Hepatocyte (in vitro differentiated cells): ENCODE results near the gene BRD4. TPM values are rescaled to one million over a fixed set of nuclear protein-coding genes. Genes with fewer than 3 reads are reported as not detected.

Source experiments
- DNase-seq: peaks from one replicate; pipeline ENCODE4 v3.0.0-alpha.2; 2016; ENCODE audit warnings: low spot score
- H2AFZ ChIP-seq: fragments of 200-600 bp; sonication (generic); 2 replicates; pipeline ENCODE4 v1.6.0; 2016; ENCODE audit warnings: antibody characterized with exemption, mild to moderate bottlenecking
- H3K27ac ChIP-seq: fragments of 200-600 bp; sonication (generic); 2 replicates; pipeline ENCODE4 v1.5.1; 2016; ENCODE audit warnings: mild to moderate bottlenecking
- H3K27me3 ChIP-seq: fragments of 200-600 bp; sonication (generic); 2 replicates; pipeline ENCODE4 v1.6.1; 2016
- H3K36me3 ChIP-seq: fragments of 200-600 bp; sonication (generic); replicated peaks from 2 replicates; pipeline ENCODE4 v1.5.1; 2016; ENCODE audit warnings: low read depth; ENCODE audit not compliant: insufficient read depth
- H3K4me1 ChIP-seq: fragments of 200-600 bp; sonication (generic); 2 replicates; pipeline ENCODE4 v1.5.1; 2016; ENCODE audit warnings: mild to moderate bottlenecking, moderate library complexity; ENCODE audit not compliant: insufficient read depth
- H3K4me2 ChIP-seq: fragments of 200-600 bp; sonication (generic); 2 replicates; pipeline ENCODE4 v1.6.0; 2016
- H3K4me3 ChIP-seq: fragments of 200-600 bp; sonication (generic); 2 replicates; pipeline ENCODE4 v1.5.1; 2016; ENCODE audit warnings: mild to moderate bottlenecking
- H3K79me2 ChIP-seq: fragments of 200-600 bp; sonication (generic); 2 replicates; pipeline ENCODE4 v1.6.0; 2017; ENCODE audit warnings: mild to moderate bottlenecking
- H3K9me2 ChIP-seq: fragments of 200-600 bp; sonication (generic); replicated peaks from 2 replicates; pipeline ENCODE4 v1.6.0; 2017; ENCODE audit warnings: mild to moderate bottlenecking; ENCODE audit not compliant: insufficient read depth
- H3K9me3 ChIP-seq: fragments of 200-600 bp; sonication (generic); 2 replicates; pipeline ENCODE4 v1.5.1; 2016; ENCODE audit warnings: low read depth, mild to moderate bottlenecking
- H4K20me1 ChIP-seq: fragments of 200-600 bp; sonication (generic); 2 replicates; pipeline ENCODE4 v1.6.0; 2016; ENCODE audit warnings: mild to moderate bottlenecking; ENCODE audit not compliant: insufficient read depth, poor library complexity, severe bottlenecking
- CTCF ChIP-seq: fragments of 200-600 bp; sonication (generic); IDR thresholded peaks from 2 replicates; pipeline ENCODE4 v1.5.1; 2016; ENCODE audit warnings: antibody characterized with exemption, mild to moderate bottlenecking; ENCODE audit not compliant: poor library complexity
- EZH2 ChIP-seq: fragments of 200-600 bp; sonication (generic); IDR thresholded peaks from 2 replicates; pipeline ENCODE4 v1.6.1; 2016; ENCODE audit warnings: antibody characterized with exemption, mild to moderate bottlenecking, borderline replicate concordance
- EZH2phosphoT487 ChIP-seq: fragments of 200-600 bp; sonication (generic); IDR thresholded peaks from one replicate; pipeline ENCODE4 v1.6.1; 2018; ENCODE audit warnings: antibody characterized with exemption, mild to moderate bottlenecking, low read depth, moderate library complexity; ENCODE audit not compliant: unreplicated experiment, severe bottlenecking
- WGBS: methylation state at CpG from one replicate; pipeline ENCODE4 v1.1.6; 2016; ENCODE audit warnings: low lambda C conversion rate; ENCODE audit errors: missing lambda C conversion rate; 5-methylcytosine and 5-hydroxymethylcytosine counted together
- polyA plus RNA-seq: library from polyadenylated mRNA; unstranded; fragments of >200 nt; fragmentation: Nextera tagmentation; extraction: Ambion mirVana; gene quantifications from 2 replicates; pipeline ENCODE4 v1.2.1, GENCODE V29; 2016
- total RNA-seq: library from RNA; depleted of rRNA; stranded (reverse); fragments of >200 nt; gene quantifications from 2 replicates; pipeline ENCODE4 v1.2.3, GENCODE V29; 2014

Gene BRD4
- total and polyA plus RNA-seq, 2 experiments from 2014 or later, result 18.0 to 88.4 TPM

DNA sequence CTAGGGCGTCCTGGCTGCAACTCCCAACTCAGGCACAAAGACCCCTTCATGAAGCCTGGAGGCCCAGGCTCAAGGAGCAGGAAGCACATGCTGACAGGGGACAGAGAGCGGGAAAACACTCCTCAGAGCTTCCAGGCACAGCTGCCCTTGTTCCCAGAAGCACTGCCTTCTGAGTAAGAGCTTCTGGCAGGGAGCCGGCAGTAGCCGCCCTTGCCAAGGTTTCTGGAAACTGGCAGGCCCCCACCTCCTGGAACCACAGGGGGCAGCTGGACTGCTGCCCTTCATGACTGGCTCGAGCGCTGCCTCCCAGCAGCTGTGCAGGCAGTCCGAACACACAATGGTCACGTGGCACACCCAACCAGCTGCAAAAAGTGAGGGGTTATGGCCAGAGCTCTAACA is 66.5 kb downstream of the BRD4 start:
- peak; percentile 67 for DNase-seq
- no peak overlapping the region for H3K4me2 ChIP-seq
- H3K4me1 ChIP-seq, result peaks cover 11% of the 10 kb centered on the region
- H3K4me3 ChIP-seq, result no peak overlapping the region
- peaks cover 88% of the 10 kb centered on the region for H4K20me1 ChIP-seq
- no peaks in the 10 kb centered on the region for H3K9me2 ChIP-seq
- 83% methylated on average over 8 of the region's 8 CpGs for WGBS
- peaks cover 89% of the 10 kb centered on the region for H3K79me2 ChIP-seq
- H3K27me3 ChIP-seq, result no peaks in the 10 kb centered on the region
- TF ChIP-seq EZH2phosphoT487 (no peak), EZH2 (no peak)
- peak overlapping the region; percentile 31 for H3K27ac ChIP-seq
- H3K9me3 ChIP-seq, result no peaks in the 10 kb centered on the region
- H2AFZ ChIP-seq, result no peak overlapping the region
- no peaks in the 10 kb centered on the region for H3K36me3 ChIP-seq

DNA sequence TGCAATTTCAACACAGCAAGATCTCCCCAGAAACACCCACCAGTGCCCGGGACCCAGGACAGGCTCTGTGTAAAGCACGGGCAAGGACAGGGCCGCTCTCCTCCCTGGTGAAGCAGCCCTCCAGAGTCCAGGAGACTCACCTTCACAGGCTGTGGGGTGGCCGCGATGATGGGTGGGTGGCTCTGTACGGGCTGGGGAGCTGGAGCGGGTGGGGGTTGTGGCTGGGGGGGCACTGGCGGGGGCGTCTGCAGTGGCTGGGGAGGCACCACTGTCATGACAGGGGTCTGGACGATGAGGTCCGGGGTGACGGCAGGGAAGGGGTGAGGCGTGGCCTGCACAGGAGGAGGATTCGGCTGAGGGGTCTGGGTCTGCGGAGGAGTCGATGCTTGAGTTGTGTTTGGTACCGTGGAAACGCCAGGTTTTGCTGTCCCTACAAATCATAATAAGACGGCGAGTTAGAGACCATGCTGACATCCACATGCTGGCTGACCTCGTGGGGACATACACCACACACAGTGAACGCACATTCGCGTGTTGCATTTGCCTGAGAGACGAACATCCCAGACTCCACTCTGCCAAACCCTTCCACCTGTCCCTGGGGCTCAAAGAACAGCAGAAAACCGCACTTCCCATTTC is 67.0 kb downstream of the BRD4 start:
- H4K20me1 ChIP-seq, result peaks cover 83% of the 10 kb centered on the region
- H3K4me2 ChIP-seq, result no peak overlapping the region
- TF ChIP-seq CTCF (no peak), EZH2 (no peak), EZH2phosphoT487 (no peak)
- no peaks in the 10 kb centered on the region for H3K27me3 ChIP-seq
- H3K4me1 ChIP-seq, result peaks cover 11% of the 10 kb centered on the region
- H3K9me2 ChIP-seq, result no peaks in the 10 kb centered on the region
- no peak overlapping the region for H3K4me3 ChIP-seq
- peak overlapping the region; percentile 31 for H3K27ac ChIP-seq
- H3K36me3 ChIP-seq, result no peaks in the 10 kb centered on the region
- H3K9me3 ChIP-seq, result no peaks in the 10 kb centered on the region
- H2AFZ ChIP-seq, result no peak overlapping the region
- 91% methylated on average over 18 of the region's 26 CpGs for WGBS
- H3K79me2 ChIP-seq, result peaks cover 89% of the 10 kb centered on the region
- DNase-seq, result no peak

- DNase-seq, result no peak
- peaks cover 78% of the 10 kb centered on the region for H4K20me1 ChIP-seq
- no peak overlapping the region for H3K4me2 ChIP-seq
- TF ChIP-seq EZH2phosphoT487 (no peak), CTCF (no peak), EZH2 (no peak)
- no peak overlapping the region for H3K27ac ChIP-seq
- peaks cover 11% of the 10 kb centered on the region for H3K4me1 ChIP-seq
- H3K27me3 ChIP-seq, result no peaks in the 10 kb centered on the region
- no peaks in the 10 kb centered on the region for H3K36me3 ChIP-seq
- peaks cover 88% of the 10 kb centered on the region for H3K79me2 ChIP-seq
- H3K4me3 ChIP-seq, result no peak overlapping the region
- no peak overlapping the region for H2AFZ ChIP-seq
- no peaks in the 10 kb centered on the region for H3K9me3 ChIP-seq
- 92% methylated on average over 1 of the region's 1 CpG for whole genome bisulfite sequencing
- no peaks in the 10 kb centered on the region for H3K9me2 ChIP-seq
Observed at GRCh38 chr19:15264933-15265206, 67.5 kb downstream of the BRD4 start.

GRCh38 chr19:15264061-15264932 is 68.0 kb downstream of the BRD4 start:
- TF ChIP-seq EZH2 (no peak), CTCF (peak; percentile 71), EZH2phosphoT487 (no peak)
- no peaks in the 10 kb centered on the region for H3K9me2 ChIP-seq
- H3K4me2 ChIP-seq, result no peak overlapping the region
- H3K9me3 ChIP-seq, result no peaks in the 10 kb centered on the region
- H2AFZ ChIP-seq, result no peak overlapping the region
- H3K27me3 ChIP-seq, result no peaks in the 10 kb centered on the region
- peaks cover 75% of the 10 kb centered on the region for H4K20me1 ChIP-seq
- DNase-seq, result peak; percentile 86
- WGBS, result 79% methylated on average over 28 of the region's 28 CpGs
- H3K36me3 ChIP-seq, result no peaks in the 10 kb centered on the region
- peaks cover 11% of the 10 kb centered on the region for H3K4me1 ChIP-seq
- H3K27ac ChIP-seq, result no peak overlapping the region
- H3K79me2 ChIP-seq, result peaks cover 88% of the 10 kb centered on the region
- no peak overlapping the region for H3K4me3 ChIP-seq
